ENCODE data around the gene BTBD6.
A peak's percentile ranks its signal among the peaks of the same experiment; 100 is the strongest.

BTBD6 gene

GRCh38 chr14:105241641-105242040 lies 6.7 kb upstream of the BTBD6 start:
- no peak for DNase-seq

DNA sequence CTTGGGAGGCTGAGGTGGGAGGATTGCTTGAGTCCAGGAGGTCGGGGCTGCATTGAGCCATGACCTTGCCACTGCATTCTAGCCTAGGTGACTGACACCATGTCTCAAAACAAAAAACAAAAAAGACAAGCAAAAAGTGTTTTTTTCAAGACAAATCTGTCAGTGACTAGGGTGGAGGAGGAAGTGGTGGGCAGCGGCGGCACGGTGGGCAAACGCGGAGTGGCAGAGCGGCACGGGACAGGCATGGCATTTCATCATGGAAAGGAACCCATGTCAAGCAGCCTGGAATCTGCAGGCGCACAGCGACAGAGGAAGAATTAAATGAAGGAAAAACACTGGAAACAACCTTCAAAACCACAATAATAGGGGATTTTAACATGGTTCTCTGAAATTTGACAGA lies 4.0 kb upstream of the BTBD6 start:
- DNase-seq, result no peak

GRCh38 chr14:105247026-105247425 lies 1.3 kb upstream of the BTBD6 start:
- no peak for DNase-seq

DNA sequence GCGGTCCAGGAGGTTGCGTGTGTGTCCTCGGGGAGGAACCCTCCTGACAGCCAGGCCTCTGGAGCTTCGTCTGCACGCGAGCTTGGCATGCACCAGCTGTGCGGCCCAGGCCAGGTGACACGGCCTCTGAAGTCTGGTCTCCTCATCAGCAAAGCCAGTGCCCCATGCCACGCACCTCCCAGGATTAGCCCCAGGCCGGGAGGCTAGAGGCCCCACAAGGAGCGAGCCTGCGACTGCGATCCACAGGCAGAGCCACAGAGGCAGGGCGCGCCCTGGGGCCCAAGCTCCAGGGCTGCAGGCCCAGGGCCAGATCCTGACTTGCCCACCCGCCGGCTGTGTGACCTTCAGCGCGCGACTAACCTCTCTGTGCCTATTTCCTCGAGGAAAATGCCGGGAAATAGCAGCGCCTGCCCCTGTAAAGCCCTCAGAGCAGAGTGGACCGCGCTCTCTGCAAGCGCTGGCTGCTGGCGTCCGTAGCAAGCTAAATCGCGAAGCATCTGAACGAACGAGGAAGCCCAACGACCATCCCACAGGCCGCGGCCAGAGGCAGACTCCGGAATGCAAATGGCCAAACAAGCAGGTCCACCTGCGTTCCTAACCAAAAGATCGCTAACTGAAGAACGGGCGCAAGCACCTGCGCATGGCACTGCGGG lies 492 bp upstream of the BTBD6 start:
- no peak for DNase-seq

DNA sequence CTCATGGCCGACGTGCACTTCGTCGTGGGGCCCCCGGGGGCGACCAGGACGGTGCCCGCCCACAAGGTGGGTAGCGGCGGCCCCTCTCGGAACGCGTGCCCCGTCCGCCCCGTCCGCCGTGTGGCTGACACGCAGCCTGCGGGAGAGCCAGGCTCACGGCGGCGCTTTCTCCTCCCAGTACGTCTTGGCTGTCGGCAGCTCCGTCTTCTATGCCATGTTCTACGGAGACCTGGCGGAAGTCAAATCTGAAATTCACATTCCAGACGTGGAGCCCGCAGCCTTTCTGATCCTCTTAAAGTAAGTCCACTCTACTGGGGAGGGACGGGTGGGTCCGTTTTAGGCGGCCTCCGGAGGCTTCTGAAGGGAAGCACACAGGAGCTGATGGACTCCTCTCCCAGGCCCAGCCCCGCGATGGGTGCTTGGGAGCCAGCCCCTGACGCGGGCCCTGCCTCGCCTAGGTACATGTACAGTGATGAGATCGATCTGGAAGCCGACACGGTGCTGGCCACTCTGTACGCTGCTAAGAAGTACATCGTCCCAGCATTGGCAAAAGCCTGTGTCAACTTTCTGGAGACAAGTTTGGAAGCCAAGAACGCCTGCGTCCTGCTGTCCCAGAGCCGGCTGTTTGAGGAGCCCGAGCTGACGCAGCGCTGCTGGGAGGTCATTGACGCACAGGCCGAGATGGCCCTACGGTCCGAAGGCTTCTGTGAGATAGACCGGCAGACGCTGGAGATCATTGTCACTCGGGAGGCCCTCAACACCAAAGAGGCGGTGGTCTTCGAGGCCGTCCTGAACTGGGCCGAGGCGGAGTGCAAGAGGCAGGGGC lies 1.1 kb downstream of the BTBD6 start:
- DNase-seq, result no peak

DNA sequence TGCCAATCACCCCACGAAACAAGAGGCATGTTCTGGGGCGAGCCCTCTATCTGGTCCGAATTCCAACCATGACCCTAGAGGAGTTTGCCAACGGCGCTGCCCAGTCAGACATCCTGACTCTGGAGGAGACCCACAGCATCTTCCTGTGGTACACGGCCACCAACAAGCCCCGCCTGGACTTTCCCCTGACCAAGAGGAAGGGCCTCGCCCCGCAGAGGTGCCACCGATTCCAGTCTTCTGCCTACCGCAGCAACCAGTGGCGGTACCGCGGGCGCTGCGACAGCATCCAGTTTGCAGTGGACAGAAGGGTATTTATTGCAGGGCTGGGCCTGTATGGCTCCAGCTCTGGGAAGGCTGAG lies 1.7 kb downstream of the BTBD6 start:
- no peak for DNase-seq

- DNase-seq, result no peak
Observed at GRCh38 chr14:105250986-105251385, 2.7 kb downstream of the BTBD6 start.

- no peak for DNase-seq
Observed at GRCh38 chr14:105251920-105252319, 3.6 kb downstream of the BTBD6 start.

GRCh38 chr14:105252552-105253328 lies 4.4 kb downstream of the BTBD6 start:
- no peak for DNase-seq

DNA sequence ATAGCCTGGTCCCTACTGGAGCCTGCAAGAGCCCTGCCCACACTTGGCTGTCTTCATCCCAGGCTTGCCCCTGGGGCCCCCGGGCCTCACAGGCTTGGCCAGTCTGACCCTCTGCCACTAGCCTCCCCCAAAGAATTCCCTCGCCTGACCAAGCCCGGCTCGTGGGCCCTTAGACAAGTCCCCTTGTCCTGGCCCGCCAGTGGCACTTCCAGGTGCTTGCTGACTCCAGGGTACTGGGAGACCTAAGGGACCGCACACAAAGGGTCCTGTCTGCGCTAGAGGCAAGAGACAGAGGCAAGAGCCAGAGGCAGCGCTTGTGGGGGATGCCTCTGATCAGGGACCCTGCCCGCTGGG lies 5.0 kb downstream of the BTBD6 start:
- no peak for DNase-seq

DNA sequence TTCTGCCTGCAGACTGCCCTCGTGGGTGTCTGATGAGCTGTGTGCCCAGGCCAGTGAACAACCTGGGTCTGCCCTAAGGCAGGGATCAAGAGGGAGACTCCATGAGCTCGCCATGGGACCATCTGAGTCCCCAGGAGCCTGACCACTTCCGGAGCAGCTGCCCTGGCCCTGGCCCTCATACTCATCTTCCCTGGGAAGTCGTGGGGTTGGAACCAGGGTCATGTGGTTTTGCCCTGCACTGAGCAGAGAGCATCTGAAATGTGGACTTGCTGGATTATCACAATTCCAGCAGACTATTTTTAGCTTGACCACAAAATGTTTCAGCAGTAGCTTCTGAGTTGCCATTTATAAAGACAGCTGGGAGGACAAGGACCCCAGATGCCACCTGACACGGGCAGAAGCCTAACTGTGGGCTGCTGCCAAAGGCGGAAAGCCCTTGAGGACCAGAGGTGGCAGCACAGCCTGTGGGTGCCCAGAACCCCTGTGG lies 6.7 kb downstream of the BTBD6 start:
- peak in 1 of 2 experiments; percentile 46 for DNase-seq

- no peak for DNase-seq
Observed at GRCh38 chr14:105256292-105256960, 8.1 kb downstream of the BTBD6 start.

DNA sequence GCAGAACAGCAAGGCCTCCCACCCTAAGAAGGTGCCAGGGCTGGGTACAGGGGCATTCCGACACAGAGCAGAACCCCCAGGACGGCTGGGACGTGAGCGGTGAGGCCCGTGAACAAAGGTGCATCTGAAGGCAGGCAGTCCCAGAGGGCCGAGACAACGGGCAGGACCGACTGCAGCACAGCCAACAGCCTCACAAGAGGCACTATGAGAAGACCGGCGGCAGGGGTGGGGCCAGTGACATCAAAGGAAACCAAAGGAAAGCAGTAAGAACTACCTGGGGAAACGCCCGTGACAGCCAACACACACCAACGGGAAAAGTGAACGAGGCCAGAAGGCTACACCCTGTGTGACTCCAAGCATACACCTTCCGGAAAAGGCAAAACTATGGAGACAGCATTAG lies 9.1 kb downstream of the BTBD6 start:
- no peak for DNase-seq

DNA sequence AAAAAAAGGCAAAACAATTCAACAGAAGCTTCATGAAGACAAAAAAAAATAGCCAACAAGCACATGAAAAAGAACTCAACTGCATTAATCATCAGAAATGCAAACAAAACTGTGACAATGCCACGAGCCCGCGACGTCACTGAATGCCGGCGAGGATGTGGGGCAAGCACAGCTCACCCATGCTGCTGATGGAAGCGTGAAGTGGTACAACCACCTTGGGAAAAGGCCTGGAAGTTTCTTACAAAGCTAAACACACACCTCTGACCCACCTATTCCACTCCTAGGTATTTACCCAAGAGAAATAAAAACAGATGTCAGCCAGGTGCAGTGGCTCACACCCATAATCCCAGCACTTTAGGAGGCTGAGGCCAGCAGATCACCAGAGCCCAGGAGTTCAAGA lies 10.5 kb downstream of the BTBD6 start:
- no peak for DNase-seq

DNA sequence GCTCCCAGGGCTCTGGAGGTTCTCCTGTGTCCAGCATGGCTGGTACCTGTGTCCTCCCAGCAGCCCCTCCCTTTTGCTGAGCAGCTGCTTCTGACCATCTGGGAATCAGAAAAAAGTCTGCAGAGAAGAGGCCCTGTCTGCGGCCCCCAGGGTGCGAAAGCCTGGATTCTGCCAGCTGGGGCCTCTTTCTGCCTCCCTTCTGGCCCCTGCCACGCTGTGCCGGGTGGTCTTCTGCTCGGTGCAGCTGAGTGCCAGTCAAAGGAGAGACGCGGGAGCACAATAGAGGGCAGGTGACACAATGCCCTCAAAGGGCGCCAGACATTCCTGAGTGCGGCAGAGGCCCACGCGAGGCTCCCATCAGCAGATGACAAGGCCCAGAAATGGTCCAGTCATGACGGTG lies 12.6 kb downstream of the BTBD6 start:
- peak; percentile 87 to 95 for DNase-seq

- DNase-seq, result peak in 1 of 2 experiments; percentile 37
Observed at GRCh38 chr14:105261781-105262180, 13.4 kb downstream of the BTBD6 start.

DNA sequence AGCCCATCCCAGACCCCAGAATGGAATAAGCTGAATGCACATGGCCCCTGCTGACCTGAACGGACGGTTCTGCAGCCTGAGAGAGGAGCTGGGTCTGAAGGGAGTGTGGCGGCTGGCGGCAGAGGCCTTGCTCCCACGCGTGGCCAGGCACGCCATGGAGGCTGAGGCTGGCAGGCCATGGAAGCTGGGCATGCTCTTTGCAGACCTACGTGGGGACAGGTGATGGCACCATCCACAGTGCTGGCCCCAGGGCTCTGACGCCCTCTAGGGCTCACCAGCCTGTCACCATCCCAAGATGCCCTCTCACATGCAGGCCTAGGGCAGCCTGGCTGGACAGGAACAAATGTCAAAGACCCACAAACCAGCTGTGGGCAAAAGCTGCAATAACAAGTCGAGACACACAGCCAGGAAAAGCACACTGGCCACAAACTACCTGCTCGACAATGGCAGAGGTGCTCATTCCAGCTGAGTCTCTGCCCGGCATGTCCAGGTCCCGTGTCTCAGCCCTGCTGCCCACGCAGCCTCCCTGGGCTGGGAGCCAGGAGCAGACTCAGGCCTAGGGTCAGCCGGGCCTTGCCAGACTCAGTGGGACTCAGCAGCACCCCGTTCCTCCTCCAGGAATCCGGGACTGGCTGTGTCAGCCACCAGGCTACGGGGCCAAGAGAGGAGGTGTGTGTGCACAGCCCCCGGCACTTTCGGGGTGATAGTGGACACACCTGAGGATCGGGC lies 19.7 kb downstream of the BTBD6 start:
- peak in 1 of 2 experiments; percentile 42 for DNase-seq

DNA sequence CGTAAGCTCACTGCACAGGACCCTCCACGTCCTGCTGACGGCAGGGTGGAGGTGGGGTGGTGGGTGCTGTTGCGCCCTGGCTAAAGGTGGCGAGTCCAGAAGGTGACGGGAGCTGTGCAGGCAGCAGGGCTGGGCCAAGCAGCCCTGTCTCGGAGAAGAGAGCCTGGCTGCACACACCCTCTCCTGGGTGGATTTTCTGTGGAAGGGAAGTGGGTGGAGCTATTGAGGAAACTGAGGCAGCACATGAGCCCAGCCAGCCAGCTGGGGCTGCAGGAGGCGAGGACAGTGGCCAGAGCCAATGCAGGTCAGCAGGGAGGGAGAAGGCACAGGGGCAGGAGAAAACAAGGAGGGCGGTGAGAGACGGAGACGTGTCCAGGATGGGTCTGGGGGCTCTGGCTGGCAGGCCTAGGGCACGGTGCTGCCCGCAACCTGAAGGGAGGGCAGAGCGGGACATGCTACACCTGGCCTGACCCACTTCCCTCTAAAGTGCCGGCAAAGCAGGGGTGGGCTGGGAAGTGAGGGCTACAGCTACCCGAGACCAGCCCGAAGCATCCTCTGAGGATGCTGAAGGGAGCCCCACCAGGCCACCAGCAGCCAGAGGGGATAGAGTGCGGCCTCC lies 20.5 kb downstream of the BTBD6 start:
- DNase-seq, result no peak

- DNase-seq, result no peak
Observed at GRCh38 chr14:105269405-105269804, 21.1 kb downstream of the BTBD6 start.

- DNase-seq, result peak in 1 of 2 experiments; percentile 18
Observed at GRCh38 chr14:105271224-105271890, 23.0 kb downstream of the BTBD6 start.

DNA sequence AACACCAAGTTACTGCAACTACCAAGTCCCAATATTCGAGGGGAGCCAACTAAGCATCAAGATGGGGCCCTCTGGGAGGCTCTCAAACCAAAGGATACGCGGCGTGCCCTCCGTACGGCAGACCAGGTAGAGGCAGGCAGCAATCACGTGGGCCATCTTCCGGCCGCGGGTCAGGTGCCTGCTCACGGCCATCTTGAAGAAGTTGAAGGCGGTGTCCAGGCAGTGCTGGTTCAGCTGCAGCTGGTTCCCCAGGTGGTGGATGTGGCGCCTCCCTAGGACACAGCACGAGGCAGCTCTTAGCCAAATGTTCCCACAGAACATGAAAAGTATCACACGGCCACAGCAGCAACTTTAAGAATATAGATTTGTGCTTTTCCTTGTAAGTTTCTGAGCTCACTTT lies 24.3 kb downstream of the BTBD6 start:
- no peak for DNase-seq
